Jurkat, Clone E6-1 (cell line): Measurements from ENCODE around the gene COL18A1.
A peak's percentile ranks its signal among the peaks of the same experiment; 100 is the strongest.

Experiments used
- DNase-seq: peaks from one replicate; pipeline ENCODE4 v3.0.0-alpha.2; 2011; ENCODE audit warnings: low read depth, low spot score
- H3K4me3 ChIP-seq: 2 replicates; pipeline ENCODE4 v1.5.1; 2011; ENCODE audit warnings: mild to moderate bottlenecking, low read length, control low read depth, moderate library complexity

COL18A1 gene

DNA sequence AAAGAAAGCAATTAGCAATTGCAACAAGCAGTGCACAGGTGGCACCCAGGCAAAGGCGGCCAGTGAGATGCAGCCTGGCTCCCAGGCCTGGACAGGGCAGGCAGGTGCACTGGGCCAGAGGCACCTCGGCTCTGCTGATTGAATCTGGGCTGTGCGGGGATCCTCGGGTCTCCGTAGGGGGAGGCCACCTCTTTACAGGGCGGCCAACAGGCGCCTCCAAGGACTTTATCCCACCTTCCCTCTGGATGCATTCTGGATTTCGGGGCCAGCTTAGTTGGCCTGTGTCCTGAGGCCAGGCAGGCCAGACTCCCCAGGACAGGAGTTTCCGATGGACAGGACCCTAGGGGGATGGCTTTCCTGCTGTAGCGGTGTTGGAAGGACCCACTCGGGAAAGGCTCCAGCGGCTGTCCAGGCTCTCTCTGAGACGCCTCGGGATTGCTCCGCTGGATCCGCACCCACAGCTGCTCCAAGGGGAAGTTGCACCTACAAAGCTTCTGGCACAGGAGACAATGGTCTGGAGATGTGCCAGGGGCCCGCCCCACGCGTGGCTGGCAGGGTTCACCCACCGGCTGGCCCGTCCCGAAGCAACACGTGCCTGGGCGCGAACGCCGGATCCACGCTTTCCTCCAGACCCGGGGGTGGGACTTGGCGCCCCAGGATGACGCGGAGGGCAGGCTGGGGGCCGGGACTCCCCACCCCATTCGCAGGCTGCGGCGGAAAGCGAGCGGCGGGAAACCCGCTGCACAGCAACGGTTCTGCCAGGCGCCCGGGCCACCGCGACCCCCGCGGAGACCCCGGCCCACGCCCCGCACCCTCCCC lies 136.5 kb downstream of the COL18A1 start:
- H3K4me3 ChIP-seq = peak overlapping the region; percentile 89
- DNase-seq = peak; percentile 69

DNA sequence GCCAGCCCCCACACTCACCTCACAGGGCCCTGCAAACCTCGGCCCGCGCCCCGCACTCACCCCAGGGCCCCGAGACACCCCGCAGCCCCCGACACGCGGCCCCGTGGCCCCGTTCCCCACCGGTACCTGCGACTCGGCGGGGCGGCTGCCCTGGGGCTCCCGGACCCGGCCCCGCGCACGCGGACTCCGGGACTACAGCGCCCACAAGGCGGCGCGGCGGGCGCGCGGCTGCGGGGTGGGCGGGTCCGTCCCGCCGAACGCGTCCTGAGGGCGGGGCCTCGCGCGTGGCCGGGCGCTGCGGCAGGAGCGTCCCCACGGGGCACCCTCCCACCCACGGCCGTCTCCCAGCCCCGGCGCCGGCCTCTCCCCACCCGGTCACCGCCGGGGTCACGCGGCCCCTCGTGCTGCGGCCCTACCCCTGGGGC lies 137.3 kb downstream of the COL18A1 start, which contains the start of gene SLC19A1:
Gene SLC19A1, minus strand, starts transcription at position 199 of the 425 bp plus-strand sequence. CDS start 4,481 bp downstream, outside the sequence.
- DNase-seq = peak; percentile 45
- peak within 1 kb of the TSS; percentile 89 for H3K4me3 ChIP-seq

- DNase-seq = no peak
- peak overlapping the region; percentile 89 for H3K4me3 ChIP-seq
These were observed 137.9 kb downstream of the COL18A1 start for GRCh38 chr21:45542667-45543370.

- no peak overlapping the region for H3K4me3 ChIP-seq
- no peak for DNase-seq
These were observed 138.4 kb downstream of the COL18A1 start for GRCh38 chr21:45543371-45543709.

DNA sequence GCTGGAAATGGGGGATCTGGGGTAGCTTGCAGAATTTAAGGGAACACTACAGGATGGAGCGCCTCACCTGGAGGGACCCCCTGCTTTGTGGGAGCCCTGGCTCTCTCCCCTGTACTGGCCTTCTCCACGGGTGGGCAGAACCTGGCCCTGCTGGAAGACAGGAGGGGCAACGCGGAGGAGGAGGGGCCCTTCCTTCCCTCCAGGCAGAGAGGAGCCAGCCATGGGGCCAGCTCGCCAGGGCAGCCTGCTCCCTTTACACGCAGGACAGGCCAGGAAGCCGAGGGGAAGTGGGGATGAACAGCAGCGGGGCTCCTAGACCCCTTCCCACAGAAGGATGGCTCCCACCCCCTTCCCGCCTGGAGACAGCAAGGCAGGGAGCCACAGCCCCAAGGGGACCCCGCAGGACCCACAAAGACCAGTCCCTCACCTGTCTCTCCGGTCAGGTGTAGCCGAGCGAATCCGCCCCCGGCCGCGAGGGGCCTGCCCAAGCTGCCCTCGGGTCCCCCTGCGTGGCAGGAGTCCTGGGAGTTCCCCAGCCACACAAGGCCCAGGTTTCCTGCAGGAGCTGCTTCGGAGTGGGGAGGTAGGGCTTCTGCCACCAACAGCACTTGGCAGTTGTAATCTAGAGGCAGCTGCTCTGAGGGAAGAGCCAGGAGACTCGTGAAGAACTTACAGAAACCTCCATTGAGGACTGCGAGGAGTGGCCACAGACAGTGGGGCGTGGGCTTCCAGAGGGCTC lies 138.9 kb downstream of the COL18A1 start:
- no peak for DNase-seq
- H3K4me3 ChIP-seq = no peak overlapping the region

DNA sequence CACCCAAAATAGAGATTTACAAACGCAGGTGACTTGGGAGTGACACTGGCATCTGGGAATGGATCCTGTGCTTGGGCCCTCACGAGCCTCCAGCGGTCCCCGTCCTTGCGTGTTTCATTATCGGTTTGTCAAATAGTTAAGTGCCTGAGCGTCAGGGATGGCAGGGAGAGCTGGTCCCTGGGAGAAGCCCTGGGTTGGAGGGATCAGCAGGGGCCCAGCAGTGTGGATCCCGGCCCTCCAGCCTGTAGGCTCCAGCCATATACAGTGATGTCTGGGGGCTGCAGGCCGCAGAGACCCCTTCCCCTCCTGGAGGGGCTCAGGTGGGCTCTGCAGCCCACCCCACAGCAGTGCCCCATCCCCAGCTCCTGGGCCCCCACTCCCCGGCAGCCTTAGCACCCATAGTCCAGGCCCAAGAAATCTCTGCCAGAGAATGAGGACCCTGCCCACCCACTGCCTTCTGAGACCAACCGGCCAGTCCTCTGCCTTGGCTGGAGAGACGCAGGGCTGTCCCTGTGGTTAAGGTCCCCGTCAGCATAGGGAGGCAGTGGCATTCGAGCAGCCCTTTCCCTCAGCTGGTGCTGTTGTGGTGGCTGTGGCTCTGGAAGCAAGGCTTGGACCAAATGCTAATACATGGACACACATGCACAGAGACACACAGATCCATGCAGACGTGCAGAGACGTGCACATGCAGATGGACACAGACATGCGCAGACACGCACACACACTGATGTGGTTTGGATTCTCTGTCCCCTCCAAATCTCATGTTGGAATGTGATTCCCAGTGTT lies 139.7 kb downstream of the COL18A1 start:
- DNase-seq = no peak
- no peak overlapping the region for H3K4me3 ChIP-seq

DNA sequence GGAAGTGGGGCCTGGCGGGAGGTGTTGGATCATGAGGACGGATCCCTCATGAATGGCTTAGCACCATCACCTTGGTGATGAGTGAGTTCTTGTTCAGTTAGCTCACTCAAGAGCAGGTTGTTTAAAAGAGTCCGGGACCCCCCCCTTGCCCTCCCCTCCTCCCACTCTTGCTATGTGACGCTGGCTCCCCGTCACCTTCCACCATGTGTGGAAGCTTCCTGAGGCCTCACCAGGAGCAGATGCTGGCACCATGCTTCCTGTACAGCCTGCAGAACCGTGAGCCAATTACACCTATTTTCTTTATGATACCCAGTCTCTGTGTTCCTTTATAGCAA lies 140.2 kb downstream of the COL18A1 start:
- H3K4me3 ChIP-seq = no peak overlapping the region
- DNase-seq = no peak

- no peak overlapping the region for H3K4me3 ChIP-seq
These were observed 140.9 kb downstream of the COL18A1 start for GRCh38 chr21:45545691-45546531.

DNA sequence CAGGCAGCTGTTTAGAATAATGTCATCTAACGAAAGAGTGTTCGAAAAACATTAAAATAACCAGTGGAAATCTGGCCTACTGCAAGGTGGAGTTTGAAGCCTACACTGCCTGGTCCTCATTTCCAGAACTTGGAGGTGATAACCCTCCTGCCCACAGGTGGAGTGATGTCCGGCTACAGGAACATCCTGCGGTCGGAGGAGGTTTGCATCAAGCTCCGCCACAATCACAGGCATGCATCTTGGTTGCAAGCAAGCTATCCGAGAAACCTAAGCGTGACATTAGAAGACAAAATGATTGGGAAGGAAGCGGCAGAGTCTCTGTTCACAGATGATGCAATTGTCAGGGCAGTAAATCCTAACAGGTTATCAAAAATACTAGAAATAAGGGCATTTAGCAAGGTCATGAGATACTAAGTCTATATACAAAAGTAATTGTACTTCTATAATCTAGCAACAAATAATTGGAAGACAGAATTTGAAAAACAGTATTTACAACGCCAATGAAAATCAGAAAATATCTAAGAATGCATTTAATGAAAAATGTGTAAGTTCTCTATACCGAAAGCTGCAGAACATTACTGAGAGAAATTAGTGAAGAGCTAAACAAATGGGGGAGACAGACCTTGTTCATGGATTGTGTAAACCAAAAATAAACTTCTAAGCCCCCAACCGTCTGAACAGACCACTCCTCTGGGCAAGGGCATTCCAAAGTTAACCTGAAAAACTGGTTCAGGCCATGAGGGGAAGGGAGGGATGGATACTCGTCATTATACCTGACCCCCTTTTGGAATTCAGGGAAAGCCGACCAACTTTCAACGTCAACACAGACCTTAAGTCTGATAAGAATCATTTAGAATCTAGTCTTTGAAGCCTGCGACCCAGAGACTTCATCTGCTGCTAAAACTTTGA lies 141.9 kb downstream of the COL18A1 start:
- no peak for DNase-seq
- H3K4me3 ChIP-seq = no peak overlapping the region

More at GRCh38 chr21:45545691-45546531, 140.9 kb downstream of the COL18A1 start:
- no peak for DNase-seq

- no peak for DNase-seq
- no peak overlapping the region for H3K4me3 ChIP-seq
These were observed 142.6 kb downstream of the COL18A1 start for GRCh38 chr21:45547545-45547900.

DNA sequence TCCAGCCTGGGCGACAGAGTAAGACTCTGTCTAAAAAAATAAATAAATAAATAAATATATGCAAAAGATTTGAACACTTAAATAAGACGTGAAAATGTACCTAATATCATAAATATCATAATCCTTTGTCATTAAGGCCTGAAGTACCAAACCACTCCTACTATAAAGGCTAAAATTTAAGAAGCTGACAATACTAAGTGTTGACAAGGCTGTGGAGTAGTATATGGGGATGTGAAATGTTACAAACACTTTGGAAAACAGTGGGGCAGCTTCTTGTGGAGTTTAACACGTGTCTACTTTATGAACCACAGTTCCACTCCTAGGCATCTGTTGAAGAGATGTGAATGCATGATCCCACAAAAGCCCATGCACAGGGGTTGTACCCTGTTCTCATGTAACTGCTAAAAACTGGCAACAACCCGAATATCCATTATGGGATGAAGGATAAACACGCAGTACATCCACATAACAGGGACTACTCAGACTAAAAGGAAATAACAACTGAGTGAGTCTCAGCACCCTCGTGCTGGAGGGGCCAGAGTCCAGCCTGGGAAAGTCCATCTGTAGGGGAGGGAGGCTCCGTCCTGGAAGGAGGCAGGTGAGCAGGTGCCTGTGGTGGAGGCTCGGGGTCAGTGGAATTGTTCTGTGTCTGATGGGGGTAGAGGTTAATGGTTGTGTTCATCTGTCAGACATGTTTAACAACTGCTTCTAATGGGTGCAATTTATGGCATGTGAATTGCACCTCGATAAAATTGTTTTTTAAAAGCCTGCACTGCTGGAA lies 143.9 kb downstream of the COL18A1 start:
- DNase-seq = no peak
- no peak overlapping the region for H3K4me3 ChIP-seq

DNA sequence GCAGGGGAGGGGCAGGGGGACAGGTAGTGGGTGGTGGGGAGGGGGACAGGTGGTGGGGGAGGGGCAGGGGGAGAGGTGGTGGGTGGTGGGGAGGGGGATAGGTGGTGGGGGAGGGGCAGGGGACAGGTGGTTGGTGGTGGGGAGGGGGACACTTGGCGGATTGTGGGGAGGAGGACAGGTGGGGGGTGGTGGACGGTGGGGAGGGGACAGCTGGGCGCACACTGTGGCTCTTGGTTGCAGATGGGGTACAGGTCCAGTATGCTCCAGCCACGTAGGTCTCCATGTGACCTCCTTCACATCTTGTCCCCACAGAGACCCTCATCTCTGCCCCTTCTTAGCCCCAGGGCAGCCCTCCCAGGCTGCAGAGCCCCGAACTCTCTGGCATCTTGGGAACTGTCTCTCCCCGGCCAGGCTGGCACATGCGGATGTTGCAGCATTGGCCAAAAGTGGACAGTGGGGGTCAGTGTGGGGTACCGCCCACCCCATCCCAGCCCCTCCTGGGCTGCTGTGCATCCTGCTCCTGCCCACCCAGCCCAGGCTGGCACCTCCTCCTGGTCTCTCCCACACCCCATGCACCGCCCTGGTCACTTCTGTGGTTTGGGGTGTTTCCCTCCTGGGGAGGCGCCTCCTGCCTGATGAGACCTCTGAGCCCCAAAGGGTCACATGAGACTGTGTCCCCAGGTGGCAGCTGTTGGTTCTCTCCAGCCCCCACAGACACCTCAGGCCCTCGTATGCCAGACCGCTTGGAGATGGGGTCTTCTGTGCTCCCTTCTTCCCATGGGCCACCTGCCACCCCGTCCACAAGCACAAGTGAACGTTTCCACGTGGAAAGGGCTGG lies 144.9 kb downstream of the COL18A1 start:
- peak overlapping the region; percentile 32; the same call in 1 of the 2 replicates for H3K4me3 ChIP-seq
- DNase-seq = no peak

DNA sequence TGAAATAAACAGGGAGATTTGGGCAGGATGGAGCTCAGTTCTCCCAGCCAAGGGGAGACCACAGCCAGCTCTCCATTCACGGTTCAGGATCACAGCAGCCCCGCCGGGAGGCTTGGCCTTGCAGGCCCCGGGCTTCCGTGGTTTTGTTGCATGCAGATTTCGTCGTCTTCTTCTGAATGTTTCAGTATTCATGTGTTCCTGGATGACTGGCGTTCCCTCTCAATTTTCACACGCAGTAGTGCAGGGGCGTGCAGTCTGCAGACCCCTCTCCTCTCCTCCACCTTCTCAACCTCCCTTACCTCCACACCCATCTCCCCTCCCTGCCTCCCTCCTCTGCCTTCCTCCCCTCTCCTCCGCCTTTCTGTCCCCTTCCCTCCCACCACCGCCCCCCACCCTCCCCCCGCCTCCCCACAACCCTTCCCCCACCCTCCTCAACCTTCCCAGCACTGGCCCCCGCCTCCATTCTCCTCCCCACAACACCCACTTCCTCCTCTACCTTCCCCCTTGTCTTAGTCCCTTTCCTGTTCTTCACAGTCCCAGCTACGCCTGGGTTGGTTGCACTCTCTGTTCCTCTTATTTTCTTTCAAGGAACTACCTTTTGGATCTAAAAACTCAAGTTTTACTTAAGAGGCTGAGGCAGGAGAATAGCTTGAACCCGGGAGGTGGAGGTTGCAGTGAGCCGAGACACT lies 145.7 kb downstream of the COL18A1 start:
- DNase-seq = peak; percentile 90
- H3K4me3 ChIP-seq = peak overlapping the region; percentile 41

GRCh38 chr21:45551316-45551715 lies 146.4 kb downstream of the COL18A1 start:
- H3K4me3 ChIP-seq = peak overlapping the region; percentile 41
- DNase-seq = peak; percentile 53
